ENCODE results near the gene IL1RAPL1.
"Not testable (repeated sequence)": the region's sequence is repeated elsewhere in the genome, so short reads cannot be mapped to it uniquely, and the experiment has no call there.

The IL1RAPL1 gene

DNA sequence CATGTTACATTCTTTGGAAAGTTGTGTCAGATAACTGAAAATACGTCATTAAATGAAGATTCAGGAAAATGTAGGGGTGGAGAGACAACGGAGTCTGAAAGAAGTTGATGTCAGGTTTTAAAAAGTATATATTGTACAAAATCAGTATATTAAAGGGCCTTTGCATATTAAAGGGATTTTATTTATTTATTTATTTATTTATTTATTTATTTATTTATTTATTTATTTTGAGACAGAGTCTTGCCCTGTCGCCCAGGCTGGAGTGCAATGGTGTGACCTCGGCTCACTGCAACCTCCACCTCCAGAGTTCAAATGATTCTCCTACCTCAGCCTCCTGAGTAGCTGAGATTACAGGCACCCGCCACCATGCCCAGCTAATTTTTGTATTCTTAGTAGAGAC lies 213.4 kb downstream of the IL1RAPL1 start:
- H3K9me3 Mint-ChIP-seq: peaks cover 15% of the 10 kb centered on the region
- not testable (repeated sequence) for H3K27ac Mint-ChIP-seq, H3K27me3 Mint-ChIP-seq, ATAC-seq, H3K4me1 Mint-ChIP-seq, H3K4me3 Mint-ChIP-seq, H3K36me3 Mint-ChIP-seq

DNA sequence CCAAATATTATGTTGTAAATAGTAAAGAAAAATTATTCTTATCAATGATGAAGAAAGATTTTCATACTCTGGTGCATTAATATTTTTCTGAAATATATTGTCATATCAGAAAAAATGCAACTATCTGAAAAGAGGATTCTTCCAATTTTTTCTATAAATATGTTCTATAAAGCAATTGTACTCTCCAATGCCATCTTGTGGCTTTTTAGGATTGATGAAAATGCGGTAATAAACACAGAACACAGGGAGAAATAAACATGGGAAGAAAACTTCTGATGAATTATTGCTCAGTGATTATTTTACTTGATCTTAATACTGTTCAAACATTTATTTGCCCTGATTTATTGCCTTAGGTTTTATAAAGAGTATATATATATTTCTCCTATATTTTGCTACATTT lies 215.4 kb downstream of the IL1RAPL1 start:
- Mint-ChIP-seq H3K27me3 (no peaks in the 10 kb centered on the region), H3K9me3 (peaks cover 11% of the 10 kb centered on the region), H3K36me3 (no peaks in the 10 kb centered on the region), H3K27ac (no peak overlapping the region), H3K4me1 (no peaks in the 10 kb centered on the region), H3K4me3 (no peak overlapping the region)
- no peak for ATAC-seq

DNA sequence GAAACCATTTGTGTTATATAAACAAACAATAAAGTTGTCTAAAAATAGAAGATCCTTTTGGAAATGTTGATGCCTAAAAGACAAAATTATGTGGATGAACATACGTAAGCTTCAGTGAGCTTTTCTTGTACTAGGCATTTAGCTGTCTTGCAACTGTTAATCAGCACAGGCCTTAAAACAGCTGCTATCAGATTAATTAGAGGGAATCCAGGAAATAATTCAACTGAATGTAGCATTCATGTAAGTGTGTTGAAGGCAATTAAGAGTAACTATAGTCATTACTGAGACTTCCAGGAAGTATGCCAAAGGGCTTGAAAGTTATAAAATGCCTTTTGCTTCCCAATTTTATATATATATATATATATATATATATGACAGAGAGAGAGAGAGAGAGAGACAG lies 248.7 kb downstream of the IL1RAPL1 start:
- H3K27me3 Mint-ChIP-seq: no peaks in the 10 kb centered on the region
- H3K36me3 Mint-ChIP-seq: no peaks in the 10 kb centered on the region
- H3K4me3 Mint-ChIP-seq: no peak overlapping the region
- no peak for ATAC-seq
- peaks cover 4% of the 10 kb centered on the region for H3K9me3 Mint-ChIP-seq
- no peak overlapping the region for H3K27ac Mint-ChIP-seq
- H3K4me1 Mint-ChIP-seq: no peaks in the 10 kb centered on the region

DNA sequence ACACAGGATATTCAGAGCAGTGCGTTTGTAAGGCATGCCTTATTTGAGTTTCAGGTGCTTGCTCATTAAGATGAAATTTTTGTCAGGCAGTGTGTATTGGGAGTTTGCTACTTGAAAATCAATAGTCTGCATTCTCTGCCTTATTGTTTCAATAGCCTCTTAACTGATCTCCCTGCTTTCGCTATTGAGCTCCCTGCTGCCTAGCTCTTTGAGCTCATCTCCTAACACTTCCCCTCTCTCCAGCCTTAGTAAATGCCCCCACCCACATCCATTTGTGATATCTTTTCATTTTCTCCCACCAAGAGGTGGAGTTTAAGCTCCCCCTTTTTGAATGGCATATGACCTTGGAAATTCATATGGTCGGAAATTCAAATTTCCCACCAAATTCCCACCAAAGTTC lies 256.6 kb downstream of the IL1RAPL1 start:
- Mint-ChIP-seq H3K27me3 (no peaks in the 10 kb centered on the region), H3K27ac (no peak overlapping the region), H3K4me1 (no peaks in the 10 kb centered on the region), H3K9me3 (peaks cover 5% of the 10 kb centered on the region), H3K4me3 (no peak overlapping the region), H3K36me3 (no peaks in the 10 kb centered on the region)
- ATAC-seq: no peak

DNA sequence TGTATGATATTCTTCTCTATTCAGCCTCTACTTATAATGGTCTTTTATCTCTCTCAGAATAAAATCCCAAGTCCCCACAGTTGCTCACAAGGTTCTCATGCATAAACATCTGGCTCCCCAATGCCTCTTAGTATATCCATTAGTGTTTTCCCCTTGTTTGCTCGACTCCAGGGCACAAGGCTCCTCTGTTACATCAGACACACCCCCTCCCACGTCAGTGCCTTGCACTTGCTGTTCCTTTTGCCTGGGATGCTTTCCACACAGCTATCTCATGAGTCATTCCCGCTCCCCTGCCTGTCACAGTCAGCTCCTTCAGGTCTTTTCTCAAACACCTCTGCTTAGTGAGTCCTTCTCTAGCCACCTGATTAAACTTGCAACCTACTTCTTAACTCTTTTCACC lies 260.2 kb downstream of the IL1RAPL1 start:
- no peaks in the 10 kb centered on the region for H3K36me3 Mint-ChIP-seq
- ATAC-seq: no peak
- H3K4me3 Mint-ChIP-seq: no peak overlapping the region
- H3K4me1 Mint-ChIP-seq: no peaks in the 10 kb centered on the region
- H3K9me3 Mint-ChIP-seq: peaks cover 5% of the 10 kb centered on the region
- no peaks in the 10 kb centered on the region for H3K27me3 Mint-ChIP-seq
- no peak overlapping the region for H3K27ac Mint-ChIP-seq

DNA sequence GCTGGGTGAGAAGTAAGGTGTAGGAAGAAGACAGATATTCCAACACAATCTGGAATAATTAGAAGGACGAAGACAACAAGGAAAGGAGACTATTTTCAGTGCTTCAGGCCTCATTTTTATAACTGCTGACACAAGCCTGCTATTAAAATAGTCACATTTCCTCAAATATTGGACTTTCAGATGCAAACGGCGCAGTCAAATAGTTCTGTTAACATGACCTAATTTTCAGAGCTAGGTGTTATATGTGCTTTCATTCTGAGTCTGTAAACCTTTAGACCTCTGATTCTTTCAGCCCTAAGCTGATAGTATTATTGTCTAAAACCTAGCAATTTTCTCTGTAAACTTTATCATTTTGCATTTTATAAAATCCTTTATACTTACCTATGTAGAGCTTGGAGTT lies 261.5 kb downstream of the IL1RAPL1 start:
- no peak for ATAC-seq
- H3K4me1 Mint-ChIP-seq: no peaks in the 10 kb centered on the region

DNA sequence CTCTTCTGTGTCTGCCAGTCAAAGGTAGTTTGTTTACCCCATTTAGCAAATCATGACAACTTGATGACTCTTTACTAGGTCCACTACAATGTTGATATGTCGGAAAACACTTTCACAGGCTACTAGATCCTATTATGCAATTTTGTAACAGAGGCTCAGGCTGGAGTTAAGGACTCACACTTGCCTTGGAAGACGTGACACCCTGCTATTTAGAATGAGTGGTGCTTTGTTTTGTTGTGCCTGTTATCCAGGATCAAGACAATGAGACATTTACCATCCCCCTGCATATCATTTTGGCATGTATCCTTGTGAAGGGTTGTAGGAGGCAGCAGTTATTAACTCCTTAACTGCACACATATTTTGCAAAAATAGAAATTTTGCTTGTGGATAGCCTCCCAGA lies 263.7 kb downstream of the IL1RAPL1 start:
- Mint-ChIP-seq H3K4me3 (no peak overlapping the region), H3K27ac (no peak overlapping the region), H3K36me3 (no peaks in the 10 kb centered on the region), H3K9me3 (peaks cover 12% of the 10 kb centered on the region), H3K27me3 (no peaks in the 10 kb centered on the region), H3K4me1 (no peaks in the 10 kb centered on the region)
- no peak for ATAC-seq

More for the DNA sequence above, 261.5 kb downstream of the IL1RAPL1 start:
- Mint-ChIP-seq H3K36me3 (no peaks in the 10 kb centered on the region), H3K27ac (no peak overlapping the region), H3K9me3 (peaks cover 5% of the 10 kb centered on the region), H3K27me3 (no peaks in the 10 kb centered on the region), H3K4me3 (no peak overlapping the region)

DNA sequence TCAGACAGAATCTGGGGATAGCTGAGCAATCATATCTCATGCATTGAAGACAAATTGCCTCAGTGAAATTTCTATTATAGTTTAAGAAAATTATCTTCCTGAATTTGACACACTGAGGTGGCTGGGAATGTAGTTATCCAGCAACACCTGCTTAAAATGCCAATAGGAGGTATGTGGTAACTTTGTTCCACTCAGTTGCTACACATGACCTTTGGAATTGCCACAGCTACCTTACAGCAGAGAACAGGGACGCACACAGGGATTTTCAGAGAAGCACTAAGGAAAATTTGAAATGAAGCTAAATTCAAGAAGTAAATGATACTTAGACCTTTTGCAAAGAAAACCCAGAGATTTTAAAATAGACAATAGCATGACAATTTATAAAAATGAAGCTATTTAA lies 264.6 kb downstream of the IL1RAPL1 start:
- no peak for ATAC-seq
- Mint-ChIP-seq H3K9me3 (peaks cover 12% of the 10 kb centered on the region), H3K4me3 (no peak overlapping the region), H3K27ac (no peak overlapping the region), H3K4me1 (no peaks in the 10 kb centered on the region), H3K36me3 (no peaks in the 10 kb centered on the region), H3K27me3 (no peaks in the 10 kb centered on the region)

DNA sequence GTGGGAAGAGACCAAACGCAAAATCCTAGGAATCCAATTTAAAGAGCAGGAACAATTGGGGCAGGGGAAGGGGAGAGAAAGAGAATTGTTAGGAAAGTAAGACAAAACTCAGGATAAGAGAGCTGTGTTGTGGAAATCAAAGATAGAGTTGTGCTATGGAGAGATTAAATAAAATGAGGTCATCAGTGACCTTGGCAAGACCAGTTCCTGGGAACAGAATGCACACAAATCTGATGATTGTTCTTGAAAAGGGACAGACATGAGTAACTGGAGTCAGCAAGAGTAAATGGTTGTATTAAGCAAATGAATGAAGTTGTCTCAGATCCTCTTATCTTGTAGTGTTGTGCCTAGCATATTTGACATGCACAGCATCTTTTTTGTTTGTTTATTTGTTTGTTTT lies 267.4 kb downstream of the IL1RAPL1 start:
- ATAC-seq: no peak
- Mint-ChIP-seq H3K36me3 (no peaks in the 10 kb centered on the region), H3K27me3 (no peaks in the 10 kb centered on the region), H3K4me3 (no peak overlapping the region), H3K4me1 (no peaks in the 10 kb centered on the region), H3K27ac (no peak overlapping the region), H3K9me3 (peaks cover 7% of the 10 kb centered on the region)

DNA sequence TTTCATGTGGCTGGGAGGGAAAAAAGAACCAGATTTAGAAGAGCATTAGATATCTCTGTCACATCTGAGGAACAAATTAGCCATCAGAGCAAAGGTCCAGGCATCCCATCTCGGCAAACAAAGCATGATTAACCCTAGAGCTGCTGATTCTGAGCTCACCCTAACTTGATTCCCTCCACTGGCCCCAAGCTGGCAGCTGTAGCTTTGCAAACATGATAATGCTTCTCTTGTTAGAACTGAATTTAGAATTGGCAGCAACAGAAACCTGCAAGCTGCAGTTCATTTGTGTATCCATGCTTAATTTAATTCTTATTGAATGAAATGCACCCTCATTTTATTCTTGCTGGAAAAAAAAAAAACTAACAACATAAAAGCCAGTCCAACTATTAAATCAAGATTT lies 289.2 kb downstream of the IL1RAPL1 start:
- no peak for ATAC-seq
- Mint-ChIP-seq H3K36me3 (no peaks in the 10 kb centered on the region), H3K4me1 (no peaks in the 10 kb centered on the region), H3K27ac (no peak overlapping the region), H3K4me3 (no peak overlapping the region), H3K9me3 (no peaks in the 10 kb centered on the region), H3K27me3 (no peaks in the 10 kb centered on the region)

DNA sequence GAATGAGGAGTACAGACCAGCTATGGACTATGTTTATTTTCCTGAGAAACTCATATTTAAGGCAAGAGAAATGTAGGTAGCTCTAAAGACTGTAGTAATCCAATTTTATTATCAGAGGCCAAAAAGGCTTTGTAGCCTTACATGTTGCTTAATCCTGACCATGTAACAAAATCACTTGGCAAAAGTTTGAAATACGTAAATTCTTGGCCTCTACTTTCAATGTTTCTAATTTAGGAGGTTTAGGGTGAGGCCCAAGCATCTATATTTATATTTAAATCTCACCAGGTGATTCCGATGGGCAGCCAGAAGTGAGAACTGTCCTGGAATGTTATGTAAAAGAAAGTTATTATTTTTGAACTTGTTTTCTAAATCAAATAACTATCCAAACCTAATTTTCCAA lies 289.7 kb downstream of the IL1RAPL1 start:
- H3K4me3 Mint-ChIP-seq: no peak overlapping the region
- H3K4me1 Mint-ChIP-seq: no peaks in the 10 kb centered on the region
- ATAC-seq: no peak
- H3K9me3 Mint-ChIP-seq: peaks cover 3% of the 10 kb centered on the region
- no peak overlapping the region for H3K27ac Mint-ChIP-seq
- H3K27me3 Mint-ChIP-seq: no peaks in the 10 kb centered on the region
- no peaks in the 10 kb centered on the region for H3K36me3 Mint-ChIP-seq

DNA sequence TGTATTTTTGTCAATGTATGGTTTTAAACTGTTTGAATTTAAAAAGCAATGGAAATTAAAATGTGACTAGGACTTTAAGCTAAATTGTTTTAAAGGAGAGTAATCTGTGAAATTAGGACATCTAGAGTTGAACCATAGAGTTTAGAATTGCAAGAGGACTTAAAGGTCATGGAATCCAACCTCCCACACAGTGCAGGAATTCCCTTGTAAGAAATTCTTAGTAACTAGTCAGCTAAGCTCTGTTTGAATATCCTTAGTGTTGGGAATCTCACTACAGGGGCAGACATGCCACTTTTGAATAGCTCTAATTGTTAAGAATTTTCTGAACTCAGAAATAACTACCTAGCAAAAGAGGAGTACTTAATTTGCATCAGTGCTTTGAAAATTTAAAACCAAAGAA lies 292.9 kb downstream of the IL1RAPL1 start:
- H3K4me1 Mint-ChIP-seq: no peaks in the 10 kb centered on the region
- H3K27me3 Mint-ChIP-seq: no peaks in the 10 kb centered on the region
- H3K4me3 Mint-ChIP-seq: no peak overlapping the region
- H3K27ac Mint-ChIP-seq: no peak overlapping the region
- peaks cover 3% of the 10 kb centered on the region for H3K9me3 Mint-ChIP-seq
- ATAC-seq: no peak
- no peaks in the 10 kb centered on the region for H3K36me3 Mint-ChIP-seq

DNA sequence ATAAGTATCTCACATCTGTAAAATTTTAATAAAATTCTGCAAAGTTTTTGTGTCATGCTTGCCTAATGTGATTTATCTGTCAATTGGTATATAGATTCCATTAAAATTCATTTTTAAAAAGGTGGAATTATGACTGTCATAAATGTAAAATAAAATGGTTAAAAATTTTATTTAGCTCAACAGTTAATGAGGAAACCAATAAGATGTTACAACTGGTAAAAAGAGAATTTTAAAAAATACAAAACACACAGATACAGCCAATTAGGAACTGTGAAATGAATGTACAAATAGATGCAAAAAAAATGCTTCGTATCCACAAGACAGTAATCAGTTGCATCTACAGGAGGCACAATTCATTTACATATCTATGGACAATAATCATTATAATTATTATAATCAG lies 297.6 kb downstream of the IL1RAPL1 start:
- no peak for ATAC-seq
- H3K4me1 Mint-ChIP-seq: no peaks in the 10 kb centered on the region
- H3K27ac Mint-ChIP-seq: no peak overlapping the region
- H3K27me3 Mint-ChIP-seq: no peaks in the 10 kb centered on the region
- H3K36me3 Mint-ChIP-seq: no peaks in the 10 kb centered on the region
- H3K9me3 Mint-ChIP-seq: peaks cover 3% of the 10 kb centered on the region
- H3K4me3 Mint-ChIP-seq: no peak overlapping the region

DNA sequence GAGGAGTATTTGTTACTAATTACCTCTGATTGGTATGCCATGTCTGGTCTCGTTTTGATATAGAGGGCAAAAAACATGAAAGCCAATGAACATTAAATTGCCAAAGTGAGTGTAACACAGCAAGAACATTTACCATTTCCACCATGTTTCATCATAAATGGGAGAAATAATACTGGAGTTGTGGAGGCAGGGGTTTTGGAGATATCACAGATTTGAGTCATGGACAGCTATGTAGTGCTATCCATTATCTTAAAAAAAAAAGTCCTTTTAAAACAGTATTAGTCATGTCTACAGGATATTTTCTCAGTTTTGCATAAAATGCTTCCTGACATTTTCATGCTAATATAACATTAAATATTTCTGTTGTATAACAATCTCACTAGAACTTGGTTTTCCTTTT lies 301.2 kb downstream of the IL1RAPL1 start:
- no peaks in the 10 kb centered on the region for H3K36me3 Mint-ChIP-seq
- H3K4me3 Mint-ChIP-seq: no peak overlapping the region
- H3K4me1 Mint-ChIP-seq: no peaks in the 10 kb centered on the region
- no peaks in the 10 kb centered on the region for H3K27me3 Mint-ChIP-seq
- no peak overlapping the region for H3K27ac Mint-ChIP-seq
- no peak for ATAC-seq
- H3K9me3 Mint-ChIP-seq: peaks cover 2% of the 10 kb centered on the region

DNA sequence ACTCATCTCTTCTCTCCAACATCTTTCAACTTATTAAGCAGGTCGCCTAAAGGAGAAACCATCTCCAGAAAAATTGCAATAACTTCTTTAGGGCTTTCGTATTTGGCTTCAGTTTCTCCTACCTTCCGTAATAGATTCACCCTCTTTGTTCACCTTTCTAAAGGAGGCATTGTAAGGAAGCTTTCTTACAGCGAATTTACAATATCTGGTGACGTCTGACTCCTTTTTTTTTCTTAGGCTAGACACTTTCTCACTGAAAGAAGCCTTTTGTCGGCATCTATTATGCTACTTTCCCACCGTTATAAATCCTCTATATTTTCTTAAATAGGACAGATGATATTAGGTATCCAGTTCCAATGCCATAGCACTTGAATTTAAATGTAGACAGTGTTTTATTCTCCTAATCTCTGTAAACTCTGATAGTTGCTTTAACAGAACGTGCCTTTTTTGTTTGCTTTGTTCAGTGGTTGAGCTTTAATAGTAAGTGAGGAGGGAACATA lies 302.4 kb downstream of the IL1RAPL1 start:
- no peaks in the 10 kb centered on the region for H3K36me3 Mint-ChIP-seq
- ATAC-seq: no peak
- H3K4me3 Mint-ChIP-seq: no peak overlapping the region
- no peaks in the 10 kb centered on the region for H3K4me1 Mint-ChIP-seq
- peaks cover 2% of the 10 kb centered on the region for H3K9me3 Mint-ChIP-seq
- no peak overlapping the region for H3K27ac Mint-ChIP-seq
- no peaks in the 10 kb centered on the region for H3K27me3 Mint-ChIP-seq

DNA sequence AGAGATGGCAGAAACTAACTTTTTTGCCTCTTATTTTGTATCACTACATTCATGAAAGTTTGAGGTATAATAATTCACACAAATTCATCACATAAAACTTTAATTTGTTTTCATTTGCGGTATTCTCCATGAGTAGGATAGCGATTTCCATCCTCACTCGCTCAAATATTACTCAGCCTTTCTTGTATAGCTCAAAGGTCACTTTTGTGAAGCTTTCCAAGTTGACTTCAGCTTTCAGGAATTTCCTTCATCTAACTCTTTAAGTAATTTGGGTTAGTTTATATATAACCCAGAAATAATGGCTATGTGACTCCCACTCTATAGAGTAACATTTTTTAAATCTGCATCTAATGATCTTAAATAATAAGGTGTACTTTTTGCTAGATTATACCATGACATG lies 314.4 kb downstream of the IL1RAPL1 start:
- Mint-ChIP-seq H3K9me3 (peaks cover 12% of the 10 kb centered on the region), H3K27ac (no peak overlapping the region), H3K36me3 (no peaks in the 10 kb centered on the region), H3K4me3 (no peak overlapping the region), H3K27me3 (no peaks in the 10 kb centered on the region), H3K4me1 (no peaks in the 10 kb centered on the region)
- no peak for ATAC-seq

DNA sequence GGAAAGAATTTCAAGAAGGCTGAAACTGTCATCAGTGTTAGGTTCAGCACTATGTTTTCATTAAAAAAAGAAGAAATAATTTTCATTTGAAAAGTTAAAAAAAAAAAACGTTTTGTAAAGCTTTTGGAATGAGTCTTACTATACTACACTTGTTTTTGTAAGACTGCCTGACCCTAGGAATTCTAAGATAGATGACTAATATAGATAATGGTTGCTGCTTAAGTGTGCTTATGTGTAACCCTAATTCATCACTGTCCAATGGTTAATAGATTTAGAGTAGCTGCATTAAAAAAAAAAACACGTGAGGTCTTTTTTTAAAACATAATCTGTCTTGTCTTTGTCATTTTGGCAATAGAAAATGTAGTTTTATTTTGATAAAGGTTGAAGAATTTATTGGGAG lies 323.2 kb downstream of the IL1RAPL1 start:
- no peak for ATAC-seq
- Mint-ChIP-seq H3K27me3 (no peaks in the 10 kb centered on the region), H3K27ac (no peak overlapping the region), H3K9me3 (peaks cover 8% of the 10 kb centered on the region), H3K4me1 (no peaks in the 10 kb centered on the region), H3K36me3 (no peaks in the 10 kb centered on the region), H3K4me3 (no peak overlapping the region)

Data from stimulated activated memory B cell treated with anti-CD40 and anti-IgM and Interleukin-4, amounts not matched to agents 10 μg/mL and 1 μg/mL and 100 μg/mL, for 72 hours (primary cell).